Measurements from ENCODE around the gene CABLES1.
"Not testable (repeated sequence)": the region's sequence is repeated elsewhere in the genome, so short reads cannot be mapped to it uniquely, and the experiment has no call there.

Gene CABLES1

DNA sequence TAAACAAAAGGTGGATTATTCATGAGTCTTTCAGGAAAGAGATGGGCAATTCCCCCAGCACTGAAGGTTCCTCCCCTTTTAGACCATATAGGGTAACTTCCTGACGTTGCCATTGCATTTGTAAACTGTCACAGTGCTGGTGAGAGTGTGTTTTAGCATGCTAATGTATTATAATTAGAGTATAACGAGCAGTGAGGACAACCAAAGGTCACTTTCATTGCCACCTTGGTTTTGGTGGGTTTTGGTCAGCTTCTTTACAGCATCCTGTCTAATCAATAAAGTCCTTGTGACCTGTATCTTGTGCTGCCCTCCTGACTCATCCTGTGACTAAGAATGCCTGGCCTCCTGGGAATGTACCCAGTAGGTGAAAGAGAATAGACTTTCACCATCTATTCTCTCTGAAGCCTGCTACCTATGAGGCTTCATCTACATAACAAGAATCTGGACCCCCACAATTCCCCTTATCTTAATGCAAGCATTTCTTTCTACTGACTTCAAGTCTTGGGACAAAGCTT is 148.7 kb downstream of the CABLES1 start:
- no peak for DNase-seq (ENCODE audit: low read depth in 3 of 3, low spot score in 1 of 3)

DNA sequence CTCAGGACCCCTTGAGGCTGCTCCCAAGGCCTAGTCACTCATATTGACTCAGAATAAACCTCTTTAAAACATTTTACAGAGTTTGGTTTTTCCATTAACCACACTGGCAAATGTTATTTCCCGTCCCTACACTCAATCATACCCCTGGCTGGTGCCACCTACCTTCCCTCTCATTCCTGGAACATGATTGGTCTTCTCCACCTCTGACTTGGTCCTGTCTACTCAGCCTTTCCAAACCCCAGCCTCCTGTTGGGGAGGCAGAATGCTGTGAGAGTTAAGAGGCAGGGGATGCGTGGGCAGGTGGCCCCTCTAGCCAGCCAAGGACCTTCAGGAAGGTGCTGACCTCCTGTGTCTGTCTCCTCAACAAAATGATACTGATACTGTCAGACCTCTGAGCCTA is 149.3 kb downstream of the CABLES1 start:
- no peak for DNase-seq (ENCODE audit: low read depth in 3 of 3, low spot score in 1 of 3)

DNA sequence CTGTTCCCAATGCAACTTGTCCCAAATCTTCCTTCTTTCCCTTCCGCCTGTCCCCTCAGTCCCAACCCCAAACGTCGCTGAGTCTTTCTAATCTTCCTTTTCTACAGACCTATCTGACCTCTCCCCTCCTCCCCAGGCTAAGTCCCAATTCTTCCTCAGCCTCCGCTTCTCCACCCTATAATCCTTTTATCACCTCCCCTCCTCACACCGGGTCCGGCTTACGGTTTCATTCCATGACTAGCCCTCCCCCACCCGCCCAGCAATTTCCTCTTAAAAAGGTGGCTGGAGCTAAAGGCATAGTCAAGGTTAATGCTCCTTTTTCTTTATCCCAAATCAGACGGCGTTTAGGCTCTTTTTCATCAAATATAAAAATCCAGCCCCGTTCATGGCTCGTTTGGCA is 150.3 kb downstream of the CABLES1 start:
- DNase-seq (ENCODE audit: low read depth in 3 of 3, low spot score in 1 of 3), result not testable (repeated sequence)

DNA sequence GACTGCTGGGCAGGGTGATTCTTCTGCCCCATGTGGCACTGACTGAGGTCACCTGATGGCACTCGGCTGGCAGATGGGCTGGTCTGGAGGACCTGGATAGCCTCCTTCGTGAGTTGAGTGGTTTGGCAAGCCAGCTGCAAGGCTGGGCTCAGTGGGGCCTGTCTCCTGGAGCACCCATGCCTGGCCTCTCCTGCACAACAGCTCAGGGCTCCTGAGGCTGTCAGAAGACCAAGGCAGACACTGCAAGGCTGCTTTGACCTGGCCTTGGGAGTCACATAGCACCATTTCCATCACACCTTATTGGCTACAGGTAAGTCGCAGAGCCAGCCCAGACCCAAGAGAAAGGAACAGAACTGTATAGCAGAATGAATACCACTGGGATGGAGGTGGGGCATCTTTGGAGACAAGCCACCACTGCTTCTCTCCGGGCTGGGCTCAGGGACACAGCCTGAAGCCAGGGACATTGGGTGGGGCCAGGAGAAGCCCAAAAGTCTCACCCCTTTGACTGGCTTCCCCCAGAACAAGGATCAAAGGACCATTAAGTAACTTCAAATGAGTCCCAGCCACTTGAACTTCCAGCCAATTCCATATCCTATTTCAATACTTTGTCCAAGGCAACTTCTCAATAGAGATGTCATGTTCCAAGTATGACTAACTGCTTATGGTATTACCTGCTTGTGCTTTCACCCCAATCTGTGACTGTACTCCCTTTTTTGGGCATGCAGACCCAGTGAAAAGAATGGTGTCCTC is 156.3 kb downstream of the CABLES1 start:
- no peak for DNase-seq (ENCODE audit: low read depth in 3 of 3, low spot score in 1 of 3)

DNA sequence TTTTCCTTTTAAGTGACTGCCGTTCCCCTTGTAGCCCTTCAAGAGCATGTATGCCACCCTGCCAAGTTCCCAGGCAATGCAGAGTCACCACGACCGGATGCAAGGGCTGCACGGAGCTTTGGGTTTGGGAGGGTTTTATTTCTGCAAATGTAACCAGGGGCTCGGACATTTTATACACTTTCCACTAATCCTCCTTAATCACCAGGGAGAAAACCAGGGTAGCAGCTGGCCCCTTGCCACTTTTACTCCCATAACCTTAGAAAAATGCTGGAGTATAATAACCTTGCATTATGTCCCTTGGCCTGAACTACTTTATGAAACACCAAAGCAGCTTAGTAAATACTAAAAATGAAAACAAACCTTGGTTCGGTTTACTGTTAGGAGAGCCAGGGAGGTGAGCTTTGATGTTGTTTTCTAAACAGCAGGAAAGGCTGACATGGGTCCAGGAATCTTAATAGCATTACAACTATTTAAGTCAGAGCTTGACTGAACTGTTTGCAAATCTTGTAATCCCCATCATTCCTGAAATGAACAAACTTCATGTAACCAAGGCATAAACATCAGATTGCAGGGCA is 165.0 kb downstream of the CABLES1 start:
- no peak for DNase-seq (ENCODE audit: low read depth in 3 of 3, low spot score in 1 of 3)

DNA sequence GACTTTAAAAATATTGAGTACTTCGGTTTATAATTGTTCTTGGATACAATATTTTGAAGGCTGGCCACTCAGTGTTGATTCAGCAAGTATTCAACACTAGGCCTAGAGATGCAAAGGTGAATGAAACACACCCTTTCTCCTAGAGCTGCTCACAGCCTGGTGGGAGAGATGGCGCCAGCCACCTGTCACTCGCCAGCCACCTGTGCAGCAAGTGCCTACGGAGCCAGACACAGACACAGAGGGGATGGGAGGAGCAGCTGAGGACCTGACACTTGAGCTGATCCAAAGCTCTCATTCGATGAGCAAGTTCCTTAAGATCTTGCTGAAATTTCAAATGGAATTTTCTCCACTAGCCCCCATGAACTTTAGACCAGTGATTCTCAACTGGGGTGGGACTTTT is 166.7 kb downstream of the CABLES1 start:
- DNase-seq (ENCODE audit: low read depth in 3 of 3, low spot score in 1 of 3), result no peak

DNA sequence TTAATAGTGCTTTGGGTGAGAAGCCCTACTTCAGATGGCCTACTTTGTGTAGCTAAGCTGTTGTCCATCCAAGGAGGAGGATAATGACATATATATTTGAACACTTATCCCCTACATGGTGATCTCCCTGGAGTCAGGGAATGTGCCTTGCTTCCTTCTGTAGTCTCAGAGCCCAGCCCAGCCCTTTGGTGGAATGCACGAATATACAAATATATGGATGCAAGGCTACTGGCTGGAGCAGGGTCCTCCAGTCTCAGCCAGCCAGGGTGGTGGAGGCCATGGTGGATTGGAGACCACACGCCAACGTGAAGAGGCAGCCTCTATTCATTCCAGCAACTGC is 167.2 kb downstream of the CABLES1 start:
- no peak for DNase-seq (ENCODE audit: low read depth in 3 of 3, low spot score in 1 of 3)

DNA sequence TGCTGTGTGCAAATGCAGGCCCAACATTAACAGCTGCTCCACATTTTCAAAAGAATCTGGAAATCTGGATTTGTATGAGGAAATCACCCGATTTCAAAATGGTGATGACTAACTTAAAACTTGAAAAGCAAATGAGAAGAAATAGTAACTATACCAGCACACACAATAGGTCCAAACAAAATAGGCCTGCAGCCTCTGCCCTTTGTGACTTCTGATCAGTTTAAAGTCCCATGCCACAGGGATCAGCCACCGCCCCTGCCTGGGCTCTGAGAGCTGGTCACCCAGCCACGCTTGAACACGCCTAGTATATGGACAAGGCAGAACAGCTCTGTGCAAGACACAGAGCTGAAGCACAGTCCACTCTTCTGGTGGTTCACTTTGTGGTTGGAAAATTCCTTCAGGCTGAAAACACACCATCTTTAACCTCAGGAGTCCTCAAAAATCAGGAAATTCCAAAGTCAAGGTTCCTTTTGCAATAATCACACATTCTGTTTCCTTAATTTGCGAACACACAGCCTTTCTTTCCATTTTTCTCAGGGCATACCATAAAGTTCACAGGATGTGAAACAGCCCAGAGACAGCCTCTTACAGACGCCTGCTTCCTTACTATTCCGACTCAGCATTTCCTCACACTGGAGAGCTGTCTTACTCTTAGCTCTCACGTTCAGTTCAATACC is 167.7 kb downstream of the CABLES1 start:
- DNase-seq (ENCODE audit: low read depth in 3 of 3, low spot score in 1 of 3), result no peak

DNA sequence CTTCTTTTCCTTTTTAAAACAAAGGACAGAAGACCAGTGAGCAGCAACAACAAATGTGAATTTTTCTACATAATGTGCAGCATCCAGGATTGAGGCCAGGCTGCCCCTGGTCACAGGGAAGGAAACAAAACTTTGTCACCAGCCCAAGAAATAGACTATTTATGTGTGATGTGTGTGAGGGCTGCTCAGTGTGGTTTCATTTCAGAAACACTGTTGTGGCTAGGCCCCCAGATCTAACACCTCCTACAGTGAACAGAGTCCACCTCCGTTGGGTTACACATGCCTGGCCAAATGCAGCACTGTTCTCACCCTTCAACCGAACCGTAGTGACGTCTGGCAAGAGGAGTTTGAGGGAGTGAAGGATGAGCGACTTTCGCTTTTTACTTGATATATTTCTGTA is 171.5 kb downstream of the CABLES1 start:
- DNase-seq (ENCODE audit: low read depth in 3 of 3, low spot score in 1 of 3), result no peak

DNA sequence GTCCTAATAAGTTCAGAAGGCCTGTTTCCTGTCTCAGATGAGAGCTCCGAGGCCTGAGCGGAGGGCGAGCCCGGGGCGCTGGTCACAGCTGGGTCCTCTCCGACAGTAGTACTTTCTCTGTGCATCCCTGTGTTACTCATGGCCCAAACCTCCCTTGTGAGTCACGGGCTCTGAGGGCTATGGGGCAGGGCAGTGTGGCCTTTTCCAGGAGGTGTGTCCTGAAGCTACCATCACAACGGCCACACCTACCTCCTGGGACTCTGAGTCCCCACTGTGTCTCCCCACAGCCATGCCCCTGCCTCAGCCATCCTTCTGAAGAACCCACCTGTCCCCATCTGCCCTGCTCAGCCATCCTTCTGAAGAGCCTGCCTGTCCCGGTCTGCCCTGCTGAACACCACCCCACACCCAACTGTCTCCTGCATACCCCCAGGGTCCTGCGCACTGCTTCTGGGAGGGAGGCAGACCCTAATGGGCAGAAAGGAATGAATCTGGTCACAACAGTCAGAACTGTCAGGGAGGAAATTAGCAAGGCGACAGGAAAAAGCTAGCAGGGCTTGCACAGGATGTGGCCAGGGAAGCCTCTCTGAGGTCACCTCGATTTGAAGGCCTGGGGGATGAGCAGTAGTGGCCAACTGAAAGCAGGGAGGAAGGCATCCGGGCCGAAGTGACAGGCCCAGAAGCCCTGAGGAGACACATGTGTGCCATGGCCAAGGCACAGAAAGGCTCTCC is 172.4 kb downstream of the CABLES1 start:
- no peak for DNase-seq (ENCODE audit: low read depth in 3 of 3, low spot score in 1 of 3)
